ENCODE data around the gene EMC6. TPM values are rescaled to one million over a fixed set of nuclear protein-coding genes. Genes with fewer than 3 reads are reported as not detected.

The EMC6 gene
- total RNA-seq, 1 donor from 2014 or later, result 43.0 TPM

DNA sequence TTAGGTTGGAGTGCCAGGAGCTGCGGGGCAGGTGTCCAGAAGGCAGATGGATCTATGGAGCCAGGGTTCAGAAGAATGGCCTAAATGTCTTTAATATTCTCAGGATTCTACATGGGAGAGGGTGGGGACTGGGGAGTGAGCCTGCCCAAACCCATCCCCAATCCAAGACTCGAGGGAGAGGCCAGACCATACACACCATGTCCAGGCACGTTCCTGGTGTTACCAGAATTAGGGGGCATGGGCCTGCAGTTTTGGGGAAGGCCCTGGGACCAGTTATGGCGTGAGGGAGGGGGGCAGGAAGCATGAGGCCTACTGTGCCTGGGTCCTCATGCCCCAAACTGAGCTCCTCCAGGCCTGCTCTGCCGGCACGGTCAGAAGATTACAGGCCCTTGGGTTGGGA, 2.1 kb upstream of the EMC6 start:
- Mint-ChIP-seq H3K9me3 (ENCODE audit: unreplicated experiment) (no peaks in the 10 kb centered on the region), H3K27me3 (ENCODE audit: unreplicated experiment) (peaks cover 21% of the 10 kb centered on the region), H3K27ac (ENCODE audit: unreplicated experiment) (peak overlapping the region; percentile 57), H3K4me1 (ENCODE audit: unreplicated experiment) (peaks cover 19% of the 10 kb centered on the region), H3K4me3 (ENCODE audit: unreplicated experiment) (peak overlapping the region; percentile 81), H3K36me3 (ENCODE audit: low read depth, unreplicated experiment) (peaks cover 21% of the 10 kb centered on the region)
- DNase-seq (ENCODE audit: low spot score), result no peak
- TF ChIP-seq, protein P1, sequence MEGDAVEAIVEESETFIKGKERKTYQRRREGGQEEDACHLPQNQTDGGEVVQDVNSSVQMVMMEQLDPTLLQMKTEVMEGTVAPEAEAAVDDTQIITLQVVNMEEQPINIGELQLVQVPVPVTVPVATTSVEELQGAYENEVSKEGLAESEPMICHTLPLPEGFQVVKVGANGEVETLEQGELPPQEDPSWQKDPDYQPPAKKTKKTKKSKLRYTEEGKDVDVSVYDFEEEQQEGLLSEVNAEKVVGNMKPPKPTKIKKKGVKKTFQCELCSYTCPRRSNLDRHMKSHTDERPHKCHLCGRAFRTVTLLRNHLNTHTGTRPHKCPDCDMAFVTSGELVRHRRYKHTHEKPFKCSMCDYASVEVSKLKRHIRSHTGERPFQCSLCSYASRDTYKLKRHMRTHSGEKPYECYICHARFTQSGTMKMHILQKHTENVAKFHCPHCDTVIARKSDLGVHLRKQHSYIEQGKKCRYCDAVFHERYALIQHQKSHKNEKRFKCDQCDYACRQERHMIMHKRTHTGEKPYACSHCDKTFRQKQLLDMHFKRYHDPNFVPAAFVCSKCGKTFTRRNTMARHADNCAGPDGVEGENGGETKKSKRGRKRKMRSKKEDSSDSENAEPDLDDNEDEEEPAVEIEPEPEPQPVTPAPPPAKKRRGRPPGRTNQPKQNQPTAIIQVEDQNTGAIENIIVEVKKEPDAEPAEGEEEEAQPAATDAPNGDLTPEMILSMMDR (IDR thresholded peaks at IDR 0.05; ENCODE audit: unreplicated experiment), result no peak

DNA sequence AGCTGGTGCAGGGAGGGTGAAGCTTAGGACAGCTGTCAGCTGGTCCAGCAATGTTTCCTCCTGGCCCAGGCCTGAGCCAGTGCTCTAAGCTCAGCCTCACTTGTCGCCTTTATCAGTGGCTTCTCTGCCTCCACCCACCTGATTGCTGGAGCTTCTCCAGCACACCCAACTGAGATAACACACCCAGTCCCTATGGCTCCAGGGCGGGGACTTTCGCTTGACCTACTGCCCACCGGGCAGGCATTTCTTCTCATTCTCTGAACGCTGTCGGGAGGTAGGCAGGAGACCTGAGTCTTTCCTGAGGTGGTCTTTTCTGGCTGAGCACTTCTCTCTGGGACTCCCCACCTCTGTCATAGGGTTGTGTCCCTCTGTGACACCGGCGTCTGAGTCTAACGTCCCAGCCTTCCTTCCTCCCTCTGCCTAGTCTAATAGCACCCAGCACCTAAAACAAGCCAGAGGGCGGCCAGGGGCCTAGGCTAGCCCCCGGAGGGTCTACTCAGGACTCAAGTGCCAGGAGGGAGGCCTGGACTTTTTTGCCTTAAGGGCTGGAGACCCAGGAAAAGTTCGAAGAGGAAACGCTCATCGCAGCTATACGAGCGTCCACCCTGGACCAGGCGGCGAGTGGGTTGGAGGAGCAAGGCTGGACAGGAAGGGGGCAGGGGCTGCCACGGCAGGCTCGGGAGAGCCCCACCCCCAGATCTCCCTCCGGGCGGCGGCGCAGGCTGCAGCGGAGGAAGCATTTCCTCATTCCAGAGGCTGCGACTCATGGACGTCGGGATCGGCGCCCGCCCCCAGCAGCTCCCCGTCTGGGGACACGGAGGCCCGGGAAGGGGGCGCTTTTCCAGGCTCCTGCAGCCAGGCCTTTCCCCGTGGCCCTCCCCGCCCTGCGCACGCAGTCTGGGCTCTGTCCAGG, 990 bp upstream of the EMC6 start:
- TF ChIP-seq, protein P1 (IDR thresholded peaks at IDR 0.05; ENCODE audit: unreplicated experiment), result no peak
- Mint-ChIP-seq H3K27ac (ENCODE audit: unreplicated experiment) (peak overlapping the region; percentile 85), H3K4me3 (ENCODE audit: unreplicated experiment) (peak overlapping the region; percentile 91), H3K9me3 (ENCODE audit: unreplicated experiment) (no peaks in the 10 kb centered on the region), H3K27me3 (ENCODE audit: unreplicated experiment) (peaks cover 19% of the 10 kb centered on the region), H3K36me3 (ENCODE audit: low read depth, unreplicated experiment) (peaks cover 21% of the 10 kb centered on the region), H3K4me1 (ENCODE audit: unreplicated experiment) (peaks cover 19% of the 10 kb centered on the region)
- peak; percentile 86 for DNase-seq (ENCODE audit: low spot score)

DNA sequence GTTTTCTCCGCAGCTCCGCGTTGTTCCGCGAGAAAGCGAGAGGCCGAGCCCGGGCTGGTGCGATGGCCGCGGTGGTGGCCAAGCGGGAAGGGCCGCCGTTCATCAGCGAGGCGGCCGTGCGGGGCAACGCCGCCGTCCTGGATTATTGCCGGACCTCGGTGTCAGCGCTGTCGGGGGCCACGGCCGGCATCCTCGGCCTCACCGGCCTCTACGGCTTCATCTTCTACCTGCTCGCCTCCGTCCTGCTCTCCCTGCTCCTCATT, 404 bp downstream of the EMC6 start:
- peak overlapping the region; percentile 90 for H3K27ac Mint-ChIP-seq (ENCODE audit: unreplicated experiment)
- TF ChIP-seq, protein P1 (IDR thresholded peaks at IDR 0.05; ENCODE audit: unreplicated experiment), result no peak
- peaks cover 19% of the 10 kb centered on the region for H3K4me1 Mint-ChIP-seq (ENCODE audit: unreplicated experiment)
- no peaks in the 10 kb centered on the region for H3K9me3 Mint-ChIP-seq (ENCODE audit: unreplicated experiment)
- H3K27me3 Mint-ChIP-seq (ENCODE audit: unreplicated experiment), result peaks cover 18% of the 10 kb centered on the region
- DNase-seq (ENCODE audit: low spot score), result no peak
- peak overlapping the region; percentile 98 for H3K4me3 Mint-ChIP-seq (ENCODE audit: unreplicated experiment)
- peaks cover 15% of the 10 kb centered on the region for H3K36me3 Mint-ChIP-seq (ENCODE audit: low read depth, unreplicated experiment)

DNA sequence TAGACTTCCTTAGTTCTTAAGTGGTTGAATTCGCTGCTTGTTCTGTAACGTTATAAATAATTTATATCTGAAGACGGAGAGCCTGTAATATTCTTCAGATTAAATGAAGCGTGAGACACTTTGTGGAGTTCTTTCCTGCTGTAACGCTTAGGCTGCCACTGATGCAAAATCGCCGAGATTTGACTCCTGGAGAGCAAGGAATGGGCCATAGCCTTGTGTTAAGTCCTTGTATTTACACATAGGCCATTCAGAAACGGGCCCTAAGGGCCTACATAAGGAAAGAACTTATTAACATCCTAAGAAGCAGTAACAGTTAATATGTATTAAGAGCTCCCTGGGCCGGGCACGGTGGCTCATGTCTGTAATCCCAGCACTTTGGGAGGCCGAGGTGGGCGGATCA, 936 bp downstream of the EMC6 start:
- no peaks in the 10 kb centered on the region for H3K9me3 Mint-ChIP-seq (ENCODE audit: unreplicated experiment)
- TF ChIP-seq, protein P1 (IDR thresholded peaks at IDR 0.05; ENCODE audit: unreplicated experiment), result no peak
- H3K27ac Mint-ChIP-seq (ENCODE audit: unreplicated experiment), result peak overlapping the region; percentile 90
- peaks cover 10% of the 10 kb centered on the region for H3K36me3 Mint-ChIP-seq (ENCODE audit: low read depth, unreplicated experiment)
- peaks cover 19% of the 10 kb centered on the region for H3K4me1 Mint-ChIP-seq (ENCODE audit: unreplicated experiment)
- no peak for DNase-seq (ENCODE audit: low spot score)
- peak overlapping the region; percentile 98 for H3K4me3 Mint-ChIP-seq (ENCODE audit: unreplicated experiment)
- H3K27me3 Mint-ChIP-seq (ENCODE audit: unreplicated experiment), result peaks cover 18% of the 10 kb centered on the region

DNA sequence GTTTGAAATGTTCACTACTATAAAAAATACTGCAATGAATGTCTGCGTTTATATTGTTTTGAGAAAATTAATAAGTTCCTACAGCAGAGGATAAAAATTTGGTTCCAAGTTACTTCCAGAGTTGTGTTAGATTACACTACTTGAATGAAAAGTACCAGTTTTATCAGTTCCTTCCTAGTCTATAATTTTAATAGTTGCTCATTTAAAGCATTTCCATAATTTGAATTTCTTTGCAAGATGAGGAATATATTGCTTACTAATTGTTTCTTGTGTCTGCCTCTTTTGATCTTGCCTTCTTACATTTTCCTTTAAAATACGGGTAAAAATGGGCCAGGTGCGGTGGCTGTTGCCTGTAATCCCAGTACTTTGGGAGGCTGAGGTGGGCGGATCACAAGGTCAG, 4.0 kb downstream of the EMC6 start:
- DNase-seq (ENCODE audit: low spot score), result no peak
- TF ChIP-seq, protein P1 (IDR thresholded peaks at IDR 0.05; ENCODE audit: unreplicated experiment), result no peak
- Mint-ChIP-seq H3K4me3 (ENCODE audit: unreplicated experiment) (no peak overlapping the region), H3K9me3 (ENCODE audit: unreplicated experiment) (no peaks in the 10 kb centered on the region), H3K27me3 (ENCODE audit: unreplicated experiment) (peaks cover 2% of the 10 kb centered on the region), H3K36me3 (ENCODE audit: low read depth, unreplicated experiment) (no peaks in the 10 kb centered on the region), H3K27ac (ENCODE audit: unreplicated experiment) (no peak overlapping the region), H3K4me1 (ENCODE audit: unreplicated experiment) (peaks cover 8% of the 10 kb centered on the region)

All from endothelial cell (in vitro differentiated cells).